ENCODE results near the gene WSCD2.

WSCD2 gene

DNA sequence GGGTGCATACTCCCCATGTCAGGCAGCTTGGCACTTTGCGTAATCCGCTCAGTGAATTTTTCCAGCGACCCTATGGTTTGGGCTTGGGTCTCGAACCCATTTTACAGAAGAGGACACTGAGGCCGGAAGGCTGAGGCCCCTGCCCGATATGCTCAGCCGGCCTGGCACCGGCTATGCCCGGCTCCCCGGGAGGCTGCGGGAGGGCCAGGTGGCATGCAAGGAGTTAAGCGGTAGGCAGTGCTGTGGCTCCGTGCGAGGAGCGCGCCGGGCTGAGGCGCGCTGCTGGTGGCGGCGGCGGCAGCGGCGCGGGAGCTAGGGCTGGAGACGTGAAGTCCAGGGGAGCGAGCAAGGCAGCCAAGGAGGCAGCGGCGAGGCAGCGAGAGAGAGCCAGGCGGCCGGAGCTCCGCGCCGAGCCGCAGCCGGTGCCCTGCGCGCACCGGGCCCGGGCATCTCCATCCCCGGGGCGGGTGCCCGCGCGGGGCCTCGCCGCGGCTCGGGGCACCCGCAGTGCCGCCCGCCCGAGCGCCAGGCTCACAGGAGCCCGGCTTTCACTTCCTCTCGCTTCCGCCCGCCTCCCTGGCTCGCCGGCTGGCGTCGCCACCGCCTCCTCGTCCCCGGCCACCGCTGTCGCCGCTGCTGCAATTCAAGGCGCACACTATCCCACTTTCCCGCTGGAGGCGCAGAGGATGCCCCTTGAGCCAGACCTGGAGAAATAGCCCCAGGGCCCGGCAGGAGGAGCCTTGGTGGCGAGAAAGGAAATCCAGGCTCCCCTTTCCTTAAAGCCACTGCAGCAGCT, at the start of gene WSCD2:
Gene WSCD2, plus strand, starts transcription at position 272 of the 796 bp plus-strand sequence. CDS start 66,545 bp downstream, outside the sequence.
- no peak for DNase-seq

DNA sequence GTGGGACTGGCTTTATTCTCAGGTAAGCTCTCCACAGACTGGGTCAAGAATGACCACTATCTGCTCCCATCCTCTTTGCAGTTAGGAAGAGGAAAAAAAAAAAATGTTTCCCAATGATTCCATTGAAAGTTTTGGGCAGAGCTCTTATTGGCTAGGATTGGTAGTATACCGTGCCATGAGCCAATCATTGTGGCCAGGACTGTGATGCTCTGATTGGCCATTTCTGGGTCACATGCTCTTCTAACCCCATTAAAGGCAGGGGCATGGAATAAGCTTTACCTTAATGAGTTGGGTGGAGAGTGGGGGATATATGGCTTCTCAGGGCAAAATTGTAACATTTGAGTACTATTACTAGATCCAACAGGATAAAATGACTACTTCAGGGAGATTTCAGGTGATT, 49.4 kb upstream of the WSCD2 start:
- no peak for DNase-seq

DNA sequence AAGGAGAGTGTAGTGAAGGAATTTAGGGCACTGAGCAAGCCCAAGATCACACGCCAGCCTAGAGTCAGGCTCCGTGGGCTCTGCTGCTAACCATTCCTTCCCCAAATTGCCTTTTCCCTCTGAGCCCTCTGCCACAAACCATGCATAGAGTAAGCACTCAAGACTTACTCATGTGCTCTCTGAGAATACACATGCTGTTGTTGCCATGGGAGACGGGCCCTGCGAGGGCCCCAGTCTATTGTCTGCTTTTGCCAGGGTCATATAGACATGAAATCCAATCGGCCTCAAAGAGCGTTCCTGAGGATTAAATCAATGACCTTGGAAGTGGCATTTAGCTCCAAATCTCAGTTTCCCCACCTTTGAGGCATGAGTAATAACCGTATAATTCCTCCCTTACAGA, 48.7 kb upstream of the WSCD2 start:
- DNase-seq, result no peak

DNA sequence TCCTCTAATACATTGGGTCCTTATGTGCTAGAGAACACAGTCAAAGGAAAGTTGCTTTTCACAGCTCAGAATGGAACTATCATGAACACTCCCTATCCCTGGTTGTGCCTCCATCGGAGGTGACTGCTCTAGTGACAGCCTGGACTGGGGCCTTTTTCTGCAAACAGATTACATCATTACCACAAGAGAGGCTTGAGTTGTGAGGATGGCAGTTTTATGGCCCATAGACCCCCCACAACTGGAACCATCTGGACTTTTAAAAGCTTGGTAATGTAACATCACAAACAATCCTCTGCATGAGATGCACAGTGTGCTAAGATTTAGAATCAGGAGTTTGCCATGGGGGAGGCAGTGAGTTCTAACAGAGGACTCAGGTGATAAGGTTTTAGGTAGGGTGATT, 46.6 kb upstream of the WSCD2 start:
- no peak for DNase-seq

DNA sequence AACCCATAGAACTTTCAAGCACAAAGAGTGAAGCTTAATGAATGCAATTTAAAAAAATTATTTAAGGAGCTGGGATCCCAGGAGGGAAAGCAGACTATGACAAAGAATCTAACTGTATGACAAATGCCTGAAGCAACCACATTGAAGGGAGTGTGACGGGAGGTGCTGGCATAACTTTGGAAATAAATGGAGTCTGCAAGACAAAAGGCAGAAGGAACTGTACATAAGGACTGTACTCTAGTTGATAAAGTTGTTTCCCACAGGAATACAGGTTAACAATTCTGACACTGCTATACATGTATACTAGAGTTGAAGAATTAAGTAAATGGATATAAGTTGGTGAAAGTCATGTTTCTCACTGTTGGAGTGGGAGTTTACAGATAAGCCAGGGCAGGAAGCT, 41.2 kb upstream of the WSCD2 start:
- DNase-seq, result no peak

DNA sequence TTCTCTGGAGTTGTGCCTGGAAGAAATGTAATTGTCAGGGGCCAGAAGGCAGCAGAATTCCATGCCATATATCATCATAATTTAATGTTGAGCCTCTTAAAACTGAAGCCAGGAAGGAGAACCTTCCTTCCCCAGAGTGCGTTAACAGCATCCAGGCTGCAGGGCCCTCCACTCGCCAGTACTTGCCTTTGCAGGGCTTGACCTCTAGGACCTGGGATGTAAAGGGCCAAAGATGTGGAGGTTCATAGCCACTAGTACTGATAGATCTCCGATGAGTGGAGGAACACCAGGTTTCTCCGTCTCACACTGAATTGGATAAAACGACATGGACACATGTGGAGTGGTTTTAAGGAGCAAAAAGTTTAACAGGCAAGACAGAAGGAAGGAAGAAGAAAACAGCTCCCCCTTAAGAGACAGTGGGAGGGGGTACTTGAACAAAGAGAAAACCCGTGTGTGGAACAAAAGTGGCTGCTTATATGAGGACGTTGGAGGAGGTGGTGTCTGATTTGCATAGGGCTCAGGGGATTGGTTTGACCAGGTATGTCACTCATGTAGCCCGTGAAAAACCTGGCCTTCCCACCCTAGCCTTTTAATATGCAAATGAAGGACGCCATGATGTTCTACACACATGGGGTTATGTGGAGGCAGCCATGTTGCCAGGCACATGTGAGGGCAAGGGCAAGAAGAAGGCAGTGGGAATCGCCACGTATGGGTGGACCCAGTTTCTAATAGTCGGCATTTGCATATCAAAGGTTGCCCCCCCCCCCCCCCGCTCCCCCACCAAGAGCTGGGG, 38.8 kb upstream of the WSCD2 start:
- no peak for DNase-seq

DNA sequence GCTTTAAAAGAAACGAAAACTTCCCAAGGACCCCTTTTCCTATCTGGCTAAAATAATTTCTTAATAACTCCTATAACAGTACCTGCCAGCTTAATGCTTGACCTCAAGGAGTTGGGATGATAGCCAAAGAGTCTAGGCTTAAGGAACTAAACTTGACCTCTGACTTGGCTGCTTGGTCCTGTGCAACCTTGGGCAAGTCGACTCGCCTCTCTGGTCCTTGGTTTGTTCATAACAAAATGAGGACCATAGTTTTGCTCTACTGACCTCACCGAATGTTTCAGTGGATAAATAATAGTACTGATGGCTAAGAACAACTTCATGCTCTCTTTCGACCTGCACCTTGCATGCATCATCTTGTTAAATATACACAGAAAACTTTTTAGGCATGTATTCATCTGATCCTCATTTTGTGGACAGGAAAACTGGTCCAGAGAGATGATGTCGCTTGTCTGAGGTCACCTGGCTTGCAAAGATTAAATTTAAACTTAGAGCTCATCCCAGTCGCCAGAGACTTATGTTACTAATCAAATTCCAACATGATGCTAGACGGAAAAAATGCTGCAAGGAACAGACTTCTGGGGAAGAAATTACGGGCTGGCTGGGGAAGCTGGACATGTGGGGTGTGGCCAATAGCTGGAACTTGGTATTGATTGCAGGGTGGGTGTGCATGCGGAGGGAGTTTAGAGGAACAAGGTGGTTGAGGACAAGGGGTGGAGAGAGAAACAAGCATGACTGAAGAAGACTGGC, 38.0 kb upstream of the WSCD2 start:
- DNase-seq, result no peak

DNA sequence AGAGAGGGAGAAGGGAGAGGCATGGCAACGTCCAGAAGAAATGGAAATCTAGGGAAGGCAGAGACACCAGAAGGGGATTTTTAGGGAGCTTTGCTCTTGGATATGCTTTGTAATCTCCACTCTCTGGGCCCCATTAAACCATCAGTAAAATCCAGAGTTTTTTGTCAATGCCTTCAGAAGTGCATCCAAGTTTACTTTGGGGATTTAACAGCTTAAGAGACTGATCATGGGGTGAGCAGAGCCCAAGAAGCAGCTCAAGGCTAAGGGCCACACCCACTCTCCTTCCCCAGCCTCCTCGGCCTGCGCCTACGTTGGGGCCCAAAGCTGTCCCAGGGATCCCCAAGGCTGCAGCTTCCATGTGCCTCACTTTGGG, 37.4 kb upstream of the WSCD2 start:
- DNase-seq, result no peak

DNA sequence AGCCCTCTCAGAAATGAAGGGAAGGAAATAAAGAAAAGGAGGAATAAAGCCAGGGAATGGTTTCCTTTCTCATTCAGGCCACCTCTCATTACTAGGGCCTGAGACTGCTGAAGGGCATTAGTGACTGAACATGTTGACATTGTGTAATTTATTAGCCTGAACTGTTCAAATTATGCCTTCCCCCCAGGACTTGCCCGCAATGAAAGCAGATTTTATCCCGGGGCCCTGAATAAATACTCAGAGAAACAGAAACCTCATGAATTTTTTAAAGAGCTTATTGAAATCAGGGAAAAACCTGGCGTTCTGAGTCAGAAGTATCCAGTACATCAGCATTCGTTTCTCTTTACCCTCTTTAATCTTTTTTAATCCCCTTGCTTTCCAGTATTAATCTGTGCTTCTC, 35.9 kb upstream of the WSCD2 start:
- no peak for DNase-seq

DNA sequence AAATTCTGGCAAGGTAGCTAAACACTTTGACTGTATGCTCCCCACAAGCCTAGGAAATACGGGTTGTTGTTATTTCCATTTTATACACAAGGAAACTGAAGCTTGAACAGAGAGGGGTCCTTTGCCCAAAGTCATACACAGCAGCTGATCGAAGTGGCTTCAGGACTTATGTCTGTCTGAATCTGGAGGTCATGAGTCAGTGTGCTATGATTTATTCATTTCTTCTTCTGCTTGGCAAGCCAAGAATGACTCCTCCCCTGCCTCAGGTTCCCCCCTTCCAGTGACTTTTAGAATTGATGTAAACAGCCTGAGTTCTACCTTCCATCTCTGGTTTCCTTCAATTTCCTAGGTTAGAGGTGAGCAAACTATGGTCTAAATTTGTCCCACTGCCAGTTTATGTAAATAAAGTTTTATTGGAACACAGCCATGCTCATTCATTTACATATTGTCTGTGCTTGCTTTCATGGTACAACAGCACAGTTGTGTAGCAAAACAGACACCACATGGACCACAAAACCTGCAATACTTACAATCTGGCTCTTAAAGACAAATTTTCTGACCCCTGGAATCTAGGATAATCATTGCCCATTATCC, 34.9 kb upstream of the WSCD2 start:
- DNase-seq, result no peak

DNA sequence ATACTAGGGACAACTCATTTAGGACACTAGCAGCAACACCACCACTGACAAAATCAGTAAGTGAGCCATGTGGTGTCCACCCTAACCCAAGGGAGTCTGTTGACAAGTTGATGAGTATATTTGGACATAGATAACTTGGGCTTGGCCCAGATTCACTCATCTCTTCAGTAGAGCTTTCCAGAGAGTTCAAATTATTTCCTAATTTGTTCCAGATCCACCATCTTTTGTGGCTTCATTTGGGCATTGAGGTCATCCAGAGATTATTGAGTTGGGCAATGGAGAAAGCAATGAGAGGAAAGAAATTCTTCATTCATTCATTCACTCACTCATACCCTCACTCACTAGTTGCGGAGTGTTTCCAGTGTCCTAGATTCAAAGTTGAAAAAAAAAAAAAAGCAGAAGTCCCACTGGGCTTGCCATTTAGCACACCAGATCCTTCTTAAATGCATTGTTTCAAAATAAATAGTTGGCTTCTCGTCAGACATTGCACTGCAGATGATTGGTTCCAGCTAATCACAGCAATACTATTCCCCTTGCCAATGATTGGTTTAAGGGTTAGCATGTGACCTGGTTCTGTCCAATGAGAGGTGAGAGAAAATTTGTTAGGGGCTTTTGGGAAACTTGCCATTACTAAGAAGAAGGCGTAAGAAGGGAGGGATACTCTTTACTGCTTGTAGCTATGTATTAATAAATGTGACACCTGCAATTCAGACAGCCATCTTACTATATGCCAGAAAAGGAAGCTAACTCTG, 31.8 kb upstream of the WSCD2 start:
- no peak for DNase-seq

DNA sequence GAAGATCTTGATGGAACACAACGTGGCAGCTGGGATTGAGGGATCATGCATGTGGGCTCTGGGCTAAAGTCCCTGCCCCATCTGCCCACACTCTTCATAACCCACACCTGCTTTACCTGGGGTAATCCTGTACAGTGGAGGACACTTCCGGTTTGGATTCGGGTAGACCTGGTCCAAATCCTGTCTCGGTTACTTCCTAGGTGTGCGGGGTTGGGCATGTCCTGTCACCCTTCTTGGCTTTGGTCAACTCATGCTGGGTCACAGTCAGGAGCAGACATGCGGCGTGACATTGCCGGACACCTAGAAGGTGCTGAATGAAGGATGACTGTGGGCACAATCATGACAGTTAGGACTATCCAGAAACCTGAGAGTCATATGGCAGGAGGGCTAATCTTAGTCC, 30.7 kb upstream of the WSCD2 start:
- no peak for DNase-seq

DNA sequence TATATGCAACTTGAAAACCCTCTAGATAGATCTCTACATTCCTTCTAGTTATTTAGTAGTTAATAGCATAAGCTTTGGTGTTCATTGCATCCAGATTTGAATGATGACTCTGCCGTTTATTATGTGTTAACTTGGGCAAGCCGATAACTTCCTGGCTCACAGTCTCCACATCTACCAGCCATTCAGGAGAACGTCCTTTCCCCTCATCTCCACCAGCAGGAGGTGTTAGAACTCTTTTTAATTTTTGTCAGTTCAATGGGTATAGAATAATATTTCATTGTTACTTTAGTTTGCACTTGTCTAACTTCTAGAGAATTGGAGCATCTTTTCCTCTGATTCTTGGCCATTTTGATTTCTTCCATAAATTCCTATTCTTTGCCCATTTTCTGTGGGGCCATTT, 30.0 kb upstream of the WSCD2 start:
- DNase-seq, result no peak

DNA sequence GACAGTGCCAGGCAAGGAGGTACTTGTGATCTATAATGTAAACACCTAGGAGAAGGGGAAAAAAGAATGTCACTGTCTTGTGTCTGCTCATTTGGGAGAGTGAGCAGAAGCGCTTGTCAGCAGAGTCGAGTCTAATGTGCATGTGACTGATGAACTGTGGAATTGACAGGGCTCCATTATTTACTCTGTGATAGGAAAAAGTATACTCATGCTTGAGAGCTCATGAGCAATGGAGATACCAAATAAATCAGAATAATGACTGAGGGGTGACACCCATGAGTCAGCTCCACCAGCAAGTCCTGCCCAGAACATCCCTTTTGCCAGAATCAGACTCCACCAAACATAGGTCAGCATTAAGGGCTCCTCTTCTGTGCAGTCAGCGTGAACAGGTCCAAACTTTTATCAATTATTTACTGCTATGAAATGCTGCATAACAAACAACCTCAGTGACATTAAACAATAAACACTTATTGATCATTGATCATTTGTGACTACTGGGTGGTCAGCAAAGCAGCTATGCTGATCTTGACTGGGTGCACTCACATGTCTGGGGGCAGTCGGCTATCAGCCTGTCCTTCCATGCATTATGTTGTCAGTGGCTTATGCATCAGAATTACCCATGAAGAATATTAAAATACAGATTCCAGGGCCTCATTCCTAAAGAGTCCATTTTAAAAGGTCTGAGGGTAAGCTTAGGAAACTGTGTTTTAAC, 29.2 kb upstream of the WSCD2 start:
- DNase-seq, result no peak

DNA sequence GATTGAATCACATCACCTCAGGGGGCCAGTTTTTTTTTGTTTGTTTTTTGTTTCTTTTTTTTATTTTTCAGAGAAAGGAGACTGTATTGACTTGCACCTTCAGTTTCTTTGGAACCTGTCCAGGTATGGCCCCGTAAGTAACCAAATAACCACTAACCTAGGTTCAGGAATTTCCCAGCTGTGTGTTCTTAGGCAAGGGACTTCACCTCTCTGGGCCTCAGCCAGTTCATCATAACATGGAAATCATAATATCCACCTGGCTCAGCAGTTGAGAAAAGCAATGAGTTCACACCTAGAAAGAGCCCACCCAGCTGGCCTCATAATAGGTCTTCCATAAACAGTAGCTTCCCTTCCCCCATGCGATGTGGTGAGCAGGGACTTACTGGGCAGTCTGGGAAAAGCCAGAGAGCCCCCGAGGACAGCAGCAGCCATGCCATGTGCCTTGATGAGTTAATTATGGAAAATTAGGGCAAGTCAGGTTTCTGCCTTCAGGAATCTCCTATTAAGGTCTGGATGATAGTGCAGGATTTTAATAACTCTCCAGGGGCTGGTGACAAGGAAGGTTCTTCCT, 27.4 kb upstream of the WSCD2 start:
- no peak for DNase-seq

DNA sequence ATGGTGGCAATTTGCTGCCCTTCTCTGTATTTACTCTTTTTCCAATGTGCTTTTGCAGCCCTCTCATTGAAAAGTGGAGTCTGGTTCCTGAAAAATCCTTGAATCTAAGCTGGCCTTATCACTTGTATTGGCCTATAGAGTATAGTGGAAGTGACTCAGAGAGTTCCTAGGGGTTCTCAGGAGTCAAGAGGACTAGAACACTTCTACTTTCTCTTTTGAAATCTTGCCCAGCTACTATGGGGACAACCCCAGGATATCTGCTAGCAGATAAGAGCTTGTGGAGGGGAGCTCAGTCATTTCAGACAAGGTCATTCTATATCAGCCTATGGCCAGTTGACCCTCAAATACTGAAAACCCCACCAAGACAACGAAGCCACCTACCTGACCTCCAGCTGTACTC, 26.7 kb upstream of the WSCD2 start:
- no peak for DNase-seq

DNA sequence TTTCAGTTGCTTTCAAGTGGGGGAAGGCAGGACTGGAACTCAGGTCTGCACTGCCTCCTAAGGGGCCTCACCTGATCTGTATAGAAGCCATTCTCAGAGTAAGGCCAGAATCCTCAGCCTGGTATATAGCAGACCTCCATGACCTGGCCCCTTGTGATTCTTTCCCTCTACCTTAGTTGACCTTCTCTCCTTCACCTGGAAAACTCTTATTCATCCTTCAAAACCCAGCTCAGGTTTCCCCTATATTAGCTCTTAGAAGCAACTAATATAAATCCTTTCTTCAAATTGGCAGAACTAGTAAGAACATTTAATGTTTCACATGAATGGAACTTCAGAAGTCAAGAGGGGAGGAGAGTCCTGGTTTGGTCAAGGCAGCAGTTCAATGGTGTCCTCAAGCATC, 26.0 kb upstream of the WSCD2 start:
- DNase-seq, result no peak

DNA sequence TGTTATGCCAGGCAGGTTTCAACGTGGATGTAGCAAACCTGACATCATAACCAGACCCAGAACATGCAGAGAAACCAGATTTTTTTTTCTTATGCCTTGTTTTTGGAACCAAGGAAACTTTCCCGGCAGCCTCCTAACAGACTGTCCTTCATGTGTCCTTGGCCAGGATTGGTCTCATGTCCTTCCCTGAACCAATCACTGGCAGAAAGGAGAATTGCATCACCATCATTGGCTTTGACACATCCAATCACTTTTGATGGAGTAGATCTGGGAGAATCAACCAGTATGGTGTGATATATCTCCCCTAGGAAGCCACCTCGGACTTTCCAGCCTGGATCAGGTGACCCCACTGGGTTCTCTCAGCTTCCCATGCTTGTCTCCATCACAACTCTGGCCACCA, 25.6 kb upstream of the WSCD2 start:
- no peak for DNase-seq

DNA sequence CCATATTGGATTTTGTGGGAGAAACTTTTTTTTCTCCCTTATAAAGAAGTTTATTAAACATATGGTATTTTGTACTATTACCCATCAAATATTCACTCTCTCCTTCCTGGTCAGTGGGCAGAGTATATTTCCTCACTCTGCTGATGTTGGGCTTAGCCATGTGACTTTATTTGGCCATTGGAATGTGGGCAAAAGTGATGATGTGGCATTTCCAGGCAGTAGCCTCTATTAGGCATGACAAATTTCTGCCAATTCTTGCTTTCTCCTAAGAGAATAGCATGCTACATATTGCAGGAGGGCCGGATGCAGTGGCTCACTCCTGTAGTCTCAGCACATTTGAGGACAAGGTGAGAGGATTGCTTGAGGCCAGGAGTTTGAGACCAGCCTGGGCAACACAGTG, 24.4 kb upstream of the WSCD2 start:
- no peak for DNase-seq

DNA sequence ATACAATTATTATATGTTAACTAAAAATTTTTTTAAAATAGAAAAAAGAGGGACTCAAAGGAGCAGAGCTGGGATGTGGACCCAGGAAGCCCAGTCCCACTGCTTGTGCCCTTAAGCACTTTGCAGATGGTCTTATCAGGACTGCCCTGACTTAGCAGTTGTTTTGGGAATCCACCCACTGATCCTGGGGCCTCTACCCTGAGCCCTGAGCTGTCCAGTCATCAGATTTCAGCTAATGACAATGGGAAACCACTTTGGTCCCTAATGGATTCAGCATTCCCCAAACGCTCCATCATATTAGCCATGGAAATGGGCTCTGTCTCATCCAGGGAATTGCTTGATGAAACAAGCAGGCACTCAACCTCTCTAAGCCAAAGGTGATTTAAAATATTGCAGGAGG, 22.5 kb upstream of the WSCD2 start:
- no peak for DNase-seq

DNA sequence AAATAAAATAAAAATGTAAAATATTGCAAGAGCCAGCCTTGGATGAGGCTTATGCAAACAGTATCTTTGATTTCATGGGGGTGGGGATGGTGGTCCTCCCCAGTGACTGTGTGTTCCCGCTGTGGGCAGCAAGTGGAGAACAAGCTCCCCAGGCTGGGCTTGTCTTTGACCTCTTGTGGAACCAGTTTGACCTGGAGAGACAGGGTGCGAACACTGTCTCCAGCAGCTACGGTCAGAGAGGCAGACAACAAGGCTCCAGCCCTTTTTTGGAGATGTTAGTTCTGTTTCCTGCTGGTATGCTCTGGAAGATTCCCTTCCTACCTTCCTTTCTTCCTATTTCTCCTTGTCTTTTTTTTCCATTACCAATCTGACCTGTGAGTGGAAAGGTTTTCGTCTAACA, 21.8 kb upstream of the WSCD2 start:
- no peak for DNase-seq

DNA sequence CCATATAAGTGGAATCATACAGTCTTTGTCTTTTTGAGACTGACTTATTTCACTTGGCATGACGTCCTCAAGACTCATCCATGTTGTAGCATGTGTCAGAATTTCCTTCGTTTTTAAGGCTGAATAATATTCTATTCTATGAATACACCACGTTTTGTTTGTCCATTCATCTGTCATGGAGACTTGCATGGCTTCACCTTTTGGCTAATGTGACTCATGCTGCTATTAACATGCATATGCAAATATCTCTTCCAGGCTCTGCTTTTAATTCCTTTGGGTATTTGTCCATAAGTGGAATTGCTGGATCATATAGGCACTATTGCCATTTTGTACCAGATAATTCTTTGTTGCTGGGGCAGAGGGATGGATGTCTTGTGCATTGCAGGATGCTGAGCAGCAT, 19.6 kb upstream of the WSCD2 start:
- DNase-seq, result no peak

Data from activated T-cell treated with anti-CD3 and anti-CD28 coated beads for 4 hours (primary cell).